Gastrocnemius medialis (tissue), 4 donors: ENCODE measurements around the gene FZD4. TPM values are rescaled to one million over a fixed set of nuclear protein-coding genes. Genes with fewer than 3 reads are reported as not detected.
A peak's percentile ranks its signal among the peaks of the same experiment; 100 is the strongest.

Source experiments
- ATAC-seq, 2 donors: fragments of 150-250 bp; one replicate each; pipeline ENCODE4 v1.9.1; 2016
- DNase-seq, 2 donors: peaks; one replicate each; pipeline ENCODE4 v3.0.0-alpha.2; 2019
- H3K27ac ChIP-seq, 4 donors: fragments of 200-600 bp; sonication (generic); 1 replicate in 1 of 4; 2 replicates in 3 of 4; pipeline ENCODE4 v1.5.1; 2016 to 2018; ENCODE audit warnings: mild to moderate bottlenecking in 2 of 4, moderate library complexity in 1 of 4
- H3K27me3 ChIP-seq, 3 donors: fragments of 200-600 bp; sonication (generic) in 2 of 3; 1 replicate in 1 of 3; 2 replicates in 2 of 3; pipeline versions ENCODE4 v1.5.1 to v1.6.0; 2016 to 2019; ENCODE audit warnings: mild to moderate bottlenecking in 1 of 3, moderate library complexity in 1 of 3
- H3K36me3 ChIP-seq, 2 donors: fragments of 200-600 bp; sonication (generic) in 1 of 2; one replicate each; pipeline ENCODE4 v1.5.1; 2017 to 2018
- H3K4me1 ChIP-seq, 2 donors: fragments of 200-600 bp; sonication (generic) in 1 of 2; one replicate each; pipeline ENCODE4 v1.5.1; 2016 to 2017; ENCODE audit warnings: mild to moderate bottlenecking in 2 of 2
- H3K4me3 ChIP-seq, 4 donors: fragments of 200-600 bp; sonication (generic) in 3 of 4; 1 replicate in 1 of 4; 2 replicates in 3 of 4; pipeline ENCODE4 v1.5.1; 2016 to 2019; ENCODE audit warnings: mild to moderate bottlenecking in 2 of 4
- H3K9me3 ChIP-seq, 3 donors: fragments of 200-600 bp; sonication (generic) in 2 of 3; 1 replicate in 1 of 3; 2 replicates in 2 of 3; pipeline ENCODE4 v1.5.1; 2016 to 2019
- CTCF ChIP-seq, 5 experiments: fragments of 450-650 bp in 3 of 5; fragments of 200-600 bp in 2 of 5; sonication (generic) in 2 of 5; IDR thresholded peaks in 4 of 5; conservative IDR thresholded peaks in 1 of 5; 1 replicate in 4 of 5; 2 replicates in 1 of 5; pipeline ENCODE4 v1.5.1; 2016 to 2019; ENCODE audit warnings: antibody characterized with exemption in 5 of 5, mild to moderate bottlenecking in 3 of 5, moderate library complexity in 3 of 5
- POLR2A ChIP-seq, 2 donors: fragments of 450-650 bp; IDR thresholded peaks; one replicate each; pipeline ENCODE4 v1.6.1; 2017; ENCODE audit warnings: antibody characterized with exemption in 2 of 2, mild to moderate bottlenecking in 2 of 2, moderate library complexity in 2 of 2
- in situ Hi-C, 4 donors: fragments of 200-750 bp; cut with MboI; loops; one replicate each; pipeline versions ENCODE4 v1.15.0 to v1.8.0; 2017; ENCODE audit warnings: low sequenced_read_pairs in 4 of 4
- intact Hi-C: fragments of 100-400 bp; cut with DNase I; formaldehyde crosslinking; loops from one replicate; pipeline ENCODE4 v1.15.1; 2023; ENCODE audit warnings: low total_unique reads
- total RNA-seq, 4 donors: library from RNA; depleted of rRNA; stranded (reverse); fragments of >200 nt; gene quantifications; one replicate each; pipeline versions ENCODE4 v1.1.0 to v1.2.3, GENCODE V29; 2016

The FZD4 gene
- total RNA-seq, 4 donors from 2014 or later = 31.7 to 52.2 (median 39.1) TPM

- intact Hi-C loops = loop anchor here (10.0 kb wide), 1 partner anchor 708 kb away; the partner anchor contains the start of gene EED
- H3K27me3 ChIP-seq = no peaks in the 10 kb centered on the region
- in situ Hi-C loops = no loop called here
- no peak for ATAC-seq
- TF ChIP-seq POLR2A (IDR thresholded peaks at IDR 0.05) (no peak), CTCF (IDR thresholded peaks at IDR 0.05 in 4 of 5, conservative IDR thresholded peaks at IDR 0.05 in 1 of 5) (no peak)
- no peak for DNase-seq
- no peaks in the 10 kb centered on the region for H3K9me3 ChIP-seq
- H3K4me1 ChIP-seq = peaks cover 67 to 78% of the 10 kb centered on the region in 2 donors
- H3K27ac ChIP-seq = peak overlapping the region; percentile 93 to 100 (median 98)
- peaks cover 0 to 13% of the 10 kb centered on the region in 2 donors for H3K36me3 ChIP-seq
- H3K4me3 ChIP-seq = peak overlapping the region; percentile 76 to 99 (median 88)
Observed at GRCh38 chr11:86952221-86952875, 2.8 kb downstream of the FZD4 start.

GRCh38 chr11:86951706-86952105 is 3.5 kb downstream of the FZD4 start:
- Histone ChIP-seq H3K9me3 (no peaks in the 10 kb centered on the region), H3K4me3 (peak overlapping the region; percentile 76 to 99 (median 88)), H3K36me3 (peaks cover 0 to 13% of the 10 kb centered on the region in 2 donors), H3K27me3 (no peaks in the 10 kb centered on the region), H3K4me1 (peaks cover 67 to 78% of the 10 kb centered on the region in 2 donors), H3K27ac (peak overlapping the region; percentile 93 to 100 (median 98))
- ATAC-seq = no peak
- intact Hi-C loops (loop anchor here (10.0 kb wide), 1 partner anchor 707 kb away; the partner anchor contains the start of gene EED), in situ Hi-C loops (no loop called here)
- no peak for DNase-seq
- TF ChIP-seq POLR2A (IDR thresholded peaks at IDR 0.05) = no peak
- no peak for TF ChIP-seq CTCF (IDR thresholded peaks at IDR 0.05 in 4 of 5, conservative IDR thresholded peaks at IDR 0.05 in 1 of 5)

GRCh38 chr11:86950661-86950995 is 4.6 kb downstream of the FZD4 start:
- peak overlapping the region; percentile 93 to 100 (median 98) for H3K27ac ChIP-seq
- no peaks in the 10 kb centered on the region for H3K9me3 ChIP-seq
- H3K27me3 ChIP-seq = no peaks in the 10 kb centered on the region
- intact Hi-C loops (loop anchor here (10.0 kb wide), 1 partner anchor 706 kb away; the partner anchor contains the start of gene EED), in situ Hi-C loops (no loop called here)
- peak overlapping the region; percentile 76 to 99 (median 88) for H3K4me3 ChIP-seq
- H3K36me3 ChIP-seq = peaks cover 0 to 15% of the 10 kb centered on the region in 2 donors
- no peak for TF ChIP-seq POLR2A (IDR thresholded peaks at IDR 0.05)
- no peak for TF ChIP-seq CTCF (IDR thresholded peaks at IDR 0.05 in 4 of 5, conservative IDR thresholded peaks at IDR 0.05 in 1 of 5)
- ATAC-seq (no peak), DNase-seq (no peak)
- H3K4me1 ChIP-seq = peaks cover 72 to 82% of the 10 kb centered on the region in 2 donors

- DNase-seq (no peak), ATAC-seq (no peak)
- H3K4me1 ChIP-seq = peaks cover 77 to 87% of the 10 kb centered on the region in 2 donors
- TF ChIP-seq CTCF (IDR thresholded peaks at IDR 0.05 in 4 of 5, conservative IDR thresholded peaks at IDR 0.05 in 1 of 5) (no peak), POLR2A (IDR thresholded peaks at IDR 0.05) (no peak)
- H3K4me3 ChIP-seq = peak overlapping the region; percentile 76 to 99 (median 88)
- peak overlapping the region; percentile 62 to 99 (median 96) for H3K27ac ChIP-seq
- intact Hi-C loops = loop anchor here (10.0 kb wide), 1 partner anchor 705 kb away; the partner anchor contains the start of gene EED
- no peaks in the 10 kb centered on the region for H3K9me3 ChIP-seq
- no peaks in the 10 kb centered on the region for H3K27me3 ChIP-seq
- peaks cover 0 to 15% of the 10 kb centered on the region in 2 donors for H3K36me3 ChIP-seq
- in situ Hi-C loops = no loop called here
Observed at GRCh38 chr11:86949995-86950660, 5.1 kb downstream of the FZD4 start.
